GM06990 (cell line): Measurements from ENCODE around the gene MAST2.

Experiments
- DNase-seq: peaks from one replicate; pipeline ENCODE4 v3.0.0-alpha.2; 2011; ENCODE audit not compliant: insufficient read length; ENCODE audit errors: extremely low read depth
- H3K27me3 ChIP-seq: replicated peaks from 2 replicates; pipeline ENCODE4 v1.6.0; 2011; ENCODE audit warnings: low read length; ENCODE audit not compliant: control insufficient read depth, insufficient read depth
- H3K36me3 ChIP-seq: 2 replicates; pipeline ENCODE4 v1.5.1; 2011; ENCODE audit warnings: low read length; ENCODE audit not compliant: control insufficient read depth, insufficient read depth
- H3K4me3 ChIP-seq: replicated peaks from 2 replicates; pipeline ENCODE4 v1.5.1; 2011; ENCODE audit warnings: low read depth, mild to moderate bottlenecking, control low read depth, low read length
- TF ChIP-seq, protein P1 (sequence below): IDR thresholded peaks from 2 replicates; pipeline ENCODE4 v1.5.1; 2011; ENCODE audit warnings: low read length, control low read depth, mild to moderate bottlenecking, inconsistent platforms; ENCODE audit not compliant: insufficient read depth, poor library complexity, severe bottlenecking

The MAST2 gene

DNA sequence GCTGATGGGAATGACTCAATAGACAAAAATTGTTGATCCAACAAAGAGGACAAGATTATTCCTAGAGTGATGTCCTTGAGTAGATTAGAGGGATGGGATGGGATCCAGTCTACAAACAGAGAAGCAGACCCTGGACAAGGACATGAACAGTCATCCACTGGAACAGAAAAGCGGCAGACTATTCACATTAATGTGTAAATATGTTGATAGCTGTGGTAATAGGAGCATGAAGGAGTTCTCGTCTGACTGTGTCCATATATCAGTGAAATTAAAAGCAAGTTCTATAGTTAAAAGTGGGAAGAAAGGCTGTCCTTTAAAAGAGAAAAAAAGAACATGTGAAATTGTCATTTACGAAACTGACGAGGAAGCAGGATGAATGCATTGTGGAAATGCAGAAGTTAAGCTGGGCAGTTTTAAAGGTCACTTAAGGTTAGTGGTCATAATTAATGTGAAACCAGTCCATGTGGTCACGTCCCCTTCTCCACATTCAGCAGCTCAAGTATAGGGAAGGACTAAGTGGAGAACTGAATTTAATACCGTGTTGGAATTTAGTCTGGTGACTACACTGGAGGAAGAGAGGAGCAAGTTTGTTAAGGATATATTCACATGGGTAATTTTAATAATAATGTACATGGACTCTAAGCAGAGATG lies 266.9 kb downstream of the MAST2 start:
- peaks cover 4% of the 10 kb centered on the region for H3K36me3 ChIP-seq
- TF ChIP-seq, protein P1, sequence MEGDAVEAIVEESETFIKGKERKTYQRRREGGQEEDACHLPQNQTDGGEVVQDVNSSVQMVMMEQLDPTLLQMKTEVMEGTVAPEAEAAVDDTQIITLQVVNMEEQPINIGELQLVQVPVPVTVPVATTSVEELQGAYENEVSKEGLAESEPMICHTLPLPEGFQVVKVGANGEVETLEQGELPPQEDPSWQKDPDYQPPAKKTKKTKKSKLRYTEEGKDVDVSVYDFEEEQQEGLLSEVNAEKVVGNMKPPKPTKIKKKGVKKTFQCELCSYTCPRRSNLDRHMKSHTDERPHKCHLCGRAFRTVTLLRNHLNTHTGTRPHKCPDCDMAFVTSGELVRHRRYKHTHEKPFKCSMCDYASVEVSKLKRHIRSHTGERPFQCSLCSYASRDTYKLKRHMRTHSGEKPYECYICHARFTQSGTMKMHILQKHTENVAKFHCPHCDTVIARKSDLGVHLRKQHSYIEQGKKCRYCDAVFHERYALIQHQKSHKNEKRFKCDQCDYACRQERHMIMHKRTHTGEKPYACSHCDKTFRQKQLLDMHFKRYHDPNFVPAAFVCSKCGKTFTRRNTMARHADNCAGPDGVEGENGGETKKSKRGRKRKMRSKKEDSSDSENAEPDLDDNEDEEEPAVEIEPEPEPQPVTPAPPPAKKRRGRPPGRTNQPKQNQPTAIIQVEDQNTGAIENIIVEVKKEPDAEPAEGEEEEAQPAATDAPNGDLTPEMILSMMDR: no peak
- no peak for DNase-seq
- no peak overlapping the region for H3K4me3 ChIP-seq
- no peaks in the 10 kb centered on the region for H3K27me3 ChIP-seq

DNA sequence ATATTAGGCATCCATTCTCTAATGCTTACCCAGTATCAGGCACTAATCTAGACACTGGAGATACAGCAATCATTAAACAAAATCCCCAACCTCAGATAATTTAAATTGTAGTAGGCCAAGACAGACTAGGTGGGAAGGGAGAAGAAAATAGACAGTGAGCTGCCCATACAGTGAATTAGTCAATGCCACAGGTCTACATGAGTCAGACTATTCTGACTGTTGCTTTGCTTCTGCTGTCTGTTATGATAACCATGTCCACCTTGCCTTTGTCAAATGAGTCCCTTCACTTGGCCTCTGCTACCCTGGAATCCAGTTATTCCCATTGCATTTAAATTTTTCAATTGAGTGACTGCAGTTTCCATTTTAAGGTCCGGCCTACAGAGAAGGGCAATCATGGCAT lies 269.6 kb downstream of the MAST2 start:
- H3K36me3 ChIP-seq: peaks cover 4% of the 10 kb centered on the region
- TF ChIP-seq, protein P1: no peak
- DNase-seq: no peak
- H3K4me3 ChIP-seq: no peak overlapping the region
- H3K27me3 ChIP-seq: no peaks in the 10 kb centered on the region

DNA sequence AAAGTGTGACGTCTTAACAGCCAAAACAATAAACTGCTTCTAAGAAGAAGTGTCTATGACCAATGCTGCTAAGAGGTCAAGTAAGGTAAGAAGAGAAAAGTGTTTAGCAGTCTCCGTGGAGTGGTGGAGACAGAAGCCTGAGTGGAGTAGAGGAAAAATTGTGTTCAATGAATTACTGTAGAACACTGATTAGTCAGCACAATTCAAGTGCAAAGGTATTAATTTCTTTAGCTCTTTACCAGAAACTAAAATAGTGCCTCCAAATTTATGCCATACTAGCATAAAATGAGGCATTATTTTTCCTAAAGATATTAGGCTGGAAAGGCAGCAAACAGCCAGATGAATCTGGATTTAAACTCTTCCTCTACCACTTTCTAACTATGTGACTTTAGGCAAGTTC lies 272.9 kb downstream of the MAST2 start:
- no peaks in the 10 kb centered on the region for H3K27me3 ChIP-seq
- DNase-seq: no peak
- TF ChIP-seq, protein P1: no peak

DNA sequence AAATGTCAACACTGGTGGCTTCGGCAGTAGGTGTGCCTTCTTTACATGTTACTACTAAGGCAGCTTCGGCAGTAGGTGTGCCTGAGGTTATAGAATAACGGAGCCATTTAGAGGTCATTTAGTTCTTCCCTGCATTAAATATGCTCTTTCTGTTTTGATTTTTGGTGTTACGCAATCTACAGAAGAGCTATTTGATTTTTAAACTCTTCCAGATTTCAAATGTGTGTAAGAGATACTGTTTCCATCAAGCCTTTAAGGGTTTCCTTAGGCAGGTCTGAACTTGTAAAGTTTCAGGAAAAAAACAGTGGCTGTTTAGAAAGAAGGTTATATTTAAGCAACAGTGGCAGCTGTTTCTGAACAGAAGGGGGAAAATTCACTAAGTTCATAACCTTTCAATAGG lies 274.2 kb downstream of the MAST2 start:
- H3K36me3 ChIP-seq: no peaks in the 10 kb centered on the region; the same call in none of the 2 replicates
- TF ChIP-seq, protein P1: no peak
- DNase-seq: no peak

More for the DNA sequence above, 272.9 kb downstream of the MAST2 start:
- H3K4me3 ChIP-seq: no peak overlapping the region
- H3K36me3 ChIP-seq: no peaks in the 10 kb centered on the region; the same call in none of the 2 replicates

DNA sequence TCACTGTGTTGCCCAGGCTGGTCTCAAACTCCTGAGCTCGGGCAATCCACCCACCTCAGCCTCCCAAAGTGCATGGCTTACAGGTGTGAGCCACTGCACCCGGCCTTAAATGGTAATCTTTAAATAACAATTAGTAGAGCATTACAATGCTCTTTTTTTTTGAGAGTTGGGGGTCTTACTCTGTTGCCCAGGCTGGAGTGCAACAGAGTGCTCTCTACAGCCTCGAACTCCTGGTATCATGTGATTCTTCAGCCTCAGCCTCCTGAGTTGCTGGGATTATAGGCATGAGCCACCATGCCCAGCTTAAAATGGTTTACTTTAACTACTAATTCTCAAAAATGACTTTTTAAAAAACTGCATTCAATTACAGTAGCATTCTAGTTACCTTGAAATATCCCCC lies 276.8 kb downstream of the MAST2 start:
- Histone ChIP-seq H3K4me3 (no peak overlapping the region), H3K27me3 (no peaks in the 10 kb centered on the region), H3K36me3 (no peaks in the 10 kb centered on the region; the same call in 1 of the 2 replicates)
- TF ChIP-seq, protein P1: no peak
- DNase-seq: no peak

More for the DNA sequence above, 274.2 kb downstream of the MAST2 start:
- Histone ChIP-seq H3K27me3 (no peaks in the 10 kb centered on the region), H3K4me3 (no peak overlapping the region)
